ENCODE measurements around the gene CARD9. TPM values are rescaled to one million over a fixed set of nuclear protein-coding genes. Genes with fewer than 3 reads are reported as not detected.
"Not testable (repeated sequence)": the region's sequence is repeated elsewhere in the genome, so short reads cannot be mapped to it uniquely, and the experiment has no call there.

Gene CARD9
- total RNA-seq, 1 donor from 2014 or later: 1.2 TPM

DNA sequence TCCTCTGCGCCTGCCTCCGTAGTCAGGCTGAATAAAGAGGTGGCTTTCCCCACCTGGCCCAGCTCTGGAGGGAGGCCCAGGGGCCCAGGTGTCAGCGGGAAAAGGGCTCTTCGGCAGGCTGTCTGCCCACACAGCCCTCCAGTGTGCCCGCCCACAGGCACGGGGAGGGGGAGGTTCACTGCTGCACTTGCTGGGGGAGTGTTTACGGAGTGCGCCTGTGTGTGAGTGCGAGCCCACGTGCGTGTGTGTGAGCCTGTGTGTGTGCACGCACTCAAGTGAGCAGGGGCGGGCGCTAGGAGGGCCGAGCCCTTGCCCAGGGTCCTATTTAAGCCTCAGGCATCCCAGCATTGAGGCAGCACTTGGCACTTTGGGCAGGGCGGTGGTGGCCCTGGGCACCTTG, 20.8 kb downstream of the CARD9 start:
- Histone ChIP-seq H3K9me3 (replicated peaks) (no peaks in the 10 kb centered on the region), H3K4me1 (peaks cover 41% of the 10 kb centered on the region), H3K4me3 (peak overlapping the region; percentile 64), H3K27ac (replicated peaks) (peak overlapping the region; percentile 93), H3K36me3 (peaks cover 31% of the 10 kb centered on the region), H3K27me3 (ENCODE audit: low read depth) (no peaks in the 10 kb centered on the region)
- DNase-seq: no peak
- intact Hi-C loops (cut with micrococcal nuclease): no loop called here
- TF ChIP-seq, protein P1, sequence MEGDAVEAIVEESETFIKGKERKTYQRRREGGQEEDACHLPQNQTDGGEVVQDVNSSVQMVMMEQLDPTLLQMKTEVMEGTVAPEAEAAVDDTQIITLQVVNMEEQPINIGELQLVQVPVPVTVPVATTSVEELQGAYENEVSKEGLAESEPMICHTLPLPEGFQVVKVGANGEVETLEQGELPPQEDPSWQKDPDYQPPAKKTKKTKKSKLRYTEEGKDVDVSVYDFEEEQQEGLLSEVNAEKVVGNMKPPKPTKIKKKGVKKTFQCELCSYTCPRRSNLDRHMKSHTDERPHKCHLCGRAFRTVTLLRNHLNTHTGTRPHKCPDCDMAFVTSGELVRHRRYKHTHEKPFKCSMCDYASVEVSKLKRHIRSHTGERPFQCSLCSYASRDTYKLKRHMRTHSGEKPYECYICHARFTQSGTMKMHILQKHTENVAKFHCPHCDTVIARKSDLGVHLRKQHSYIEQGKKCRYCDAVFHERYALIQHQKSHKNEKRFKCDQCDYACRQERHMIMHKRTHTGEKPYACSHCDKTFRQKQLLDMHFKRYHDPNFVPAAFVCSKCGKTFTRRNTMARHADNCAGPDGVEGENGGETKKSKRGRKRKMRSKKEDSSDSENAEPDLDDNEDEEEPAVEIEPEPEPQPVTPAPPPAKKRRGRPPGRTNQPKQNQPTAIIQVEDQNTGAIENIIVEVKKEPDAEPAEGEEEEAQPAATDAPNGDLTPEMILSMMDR (IDR thresholded peaks at IDR 0.05; ENCODE audit: borderline replicate concordance): no peak

- H3K9me3 ChIP-seq (replicated peaks); H3K27ac ChIP-seq (replicated peaks); DNase-seq; H3K27me3 ChIP-seq (ENCODE audit: low read depth); H3K4me3 ChIP-seq; intact Hi-C loops (cut with micrococcal nuclease): not testable (repeated sequence)
- peaks cover 22% of the 10 kb centered on the region for H3K36me3 ChIP-seq
- H3K4me1 ChIP-seq: peaks cover 41% of the 10 kb centered on the region
These were observed 21.6 kb downstream of the CARD9 start for GRCh38 chr9:136351868-136352267.

GRCh38 chr9:136351252-136351800, 22.1 kb downstream of the CARD9 start:
- H3K4me1 ChIP-seq: peaks cover 39% of the 10 kb centered on the region
- TF ChIP-seq, protein P1 (IDR thresholded peaks at IDR 0.05; ENCODE audit: borderline replicate concordance): no peak
- H3K27ac ChIP-seq (replicated peaks): no peak overlapping the region
- intact Hi-C loops (cut with micrococcal nuclease): no loop called here
- no peaks in the 10 kb centered on the region for H3K27me3 ChIP-seq (ENCODE audit: low read depth)
- H3K36me3 ChIP-seq: peaks cover 17% of the 10 kb centered on the region
- no peaks in the 10 kb centered on the region for H3K9me3 ChIP-seq (replicated peaks)
- no peak overlapping the region for H3K4me3 ChIP-seq
- no peak for DNase-seq

- Histone ChIP-seq H3K4me3 (no peak overlapping the region), H3K27ac (replicated peaks) (no peak overlapping the region), H3K36me3 (peaks cover 9% of the 10 kb centered on the region), H3K4me1 (peaks cover 44% of the 10 kb centered on the region), H3K9me3 (replicated peaks) (no peaks in the 10 kb centered on the region), H3K27me3 (ENCODE audit: low read depth) (no peaks in the 10 kb centered on the region)
- TF ChIP-seq, protein P1 (IDR thresholded peaks at IDR 0.05; ENCODE audit: borderline replicate concordance): no peak
- DNase-seq: no peak
- intact Hi-C loops (cut with micrococcal nuclease): no loop called here
These were observed 23.9 kb downstream of the CARD9 start for GRCh38 chr9:136349546-136349945.

DNA sequence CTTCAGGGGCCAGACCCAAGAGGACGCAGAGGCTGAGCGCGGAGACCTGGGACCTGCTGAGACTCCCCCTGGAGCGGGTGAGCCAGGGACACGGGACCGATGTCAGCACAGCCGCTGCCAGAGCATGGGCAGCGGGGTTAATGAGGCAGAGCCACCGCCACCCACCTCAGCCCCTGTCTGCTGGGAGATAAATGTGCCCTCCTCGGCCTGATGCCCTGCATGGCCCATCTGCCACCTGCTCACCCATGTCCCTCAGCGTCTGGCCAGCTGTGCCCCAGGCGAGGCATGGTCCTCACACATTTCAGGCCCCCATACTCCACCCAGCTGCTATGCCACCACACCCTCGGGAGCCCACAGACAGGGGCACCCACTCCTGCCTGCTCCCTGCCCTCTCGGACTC, 24.8 kb downstream of the CARD9 start:
- H3K4me1 ChIP-seq: peaks cover 41% of the 10 kb centered on the region
- H3K4me3 ChIP-seq: no peak overlapping the region
- H3K27me3 ChIP-seq (ENCODE audit: low read depth): no peaks in the 10 kb centered on the region
- TF ChIP-seq, protein P1 (IDR thresholded peaks at IDR 0.05; ENCODE audit: borderline replicate concordance): no peak
- no peaks in the 10 kb centered on the region for H3K9me3 ChIP-seq (replicated peaks)
- H3K27ac ChIP-seq (replicated peaks): no peak overlapping the region
- DNase-seq: no peak
- intact Hi-C loops (cut with micrococcal nuclease): no loop called here
- H3K36me3 ChIP-seq: peaks cover 9% of the 10 kb centered on the region

DNA sequence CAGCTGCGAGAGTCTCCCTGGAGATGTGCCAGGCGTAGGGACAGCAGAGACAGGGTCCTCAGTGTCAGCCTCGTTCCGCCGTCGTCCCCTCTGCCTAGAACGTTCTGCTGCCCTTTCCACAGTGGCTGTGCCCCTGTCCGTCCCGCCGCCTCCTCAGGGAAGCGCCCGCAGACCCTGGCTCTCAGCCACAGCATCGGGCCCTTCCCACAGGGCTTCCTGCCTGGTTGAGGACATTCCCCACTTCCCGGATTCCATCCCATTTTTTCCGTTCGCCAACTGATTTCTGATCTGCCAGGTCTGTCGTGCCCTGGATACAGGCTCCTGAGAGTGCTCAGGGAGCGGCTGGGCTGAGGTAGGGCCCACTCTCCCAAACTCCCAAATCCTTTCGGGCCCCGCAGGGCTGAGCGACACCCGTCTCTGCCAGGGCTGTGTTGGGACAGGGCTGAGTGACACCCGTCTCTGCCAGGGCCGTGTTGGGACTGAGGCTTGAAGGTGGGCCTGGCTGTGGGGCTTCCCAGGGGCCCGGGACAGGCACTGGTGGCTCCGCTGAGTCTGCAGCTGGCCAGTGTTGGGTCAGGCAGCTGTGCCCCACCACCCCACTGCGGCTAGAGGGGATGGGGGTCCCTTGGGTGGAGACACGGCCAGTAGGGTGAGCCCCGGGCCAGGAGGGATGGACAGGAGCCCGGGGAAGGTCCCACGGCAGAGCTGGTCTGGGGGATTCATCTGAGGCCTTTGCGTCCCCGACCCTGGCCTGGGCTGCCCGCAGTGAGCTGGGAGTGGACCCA, 25.8 kb downstream of the CARD9 start:
- Histone ChIP-seq H3K27ac (replicated peaks) (no peak overlapping the region), H3K27me3 (ENCODE audit: low read depth) (no peaks in the 10 kb centered on the region), H3K4me1 (peaks cover 41% of the 10 kb centered on the region), H3K36me3 (peaks cover 9% of the 10 kb centered on the region), H3K4me3 (no peak overlapping the region), H3K9me3 (replicated peaks) (no peaks in the 10 kb centered on the region)
- intact Hi-C loops (cut with micrococcal nuclease): no loop called here
- TF ChIP-seq, protein P1 (IDR thresholded peaks at IDR 0.05; ENCODE audit: borderline replicate concordance): no peak
- DNase-seq: no peak

Measured in left ventricle myocardium inferior (tissue), 1 donor.